K562 (cell line): ENCODE data around the gene AK2. TPM values are rescaled to one million over a fixed set of nuclear protein-coding genes. Genes with fewer than 3 reads are reported as not detected.

Source experiments
- CUX1 ChIP-seq: fragments of 200-800 bp; sonication (Bioruptor generic); IDR thresholded peaks from 2 replicates; pipeline ENCODE4 v1.6.1; 2016; ENCODE audit warnings: missing genetic modification characterization, missing compliant biosample characterization
- DEAF1 ChIP-seq: fragments of 450-650 bp; formaldehyde crosslinking; IDR thresholded peaks from 2 replicates; pipeline ENCODE4 v1.4.0; 2020; ENCODE audit warnings: mild to moderate bottlenecking, moderate library complexity
- POLR2B ChIP-seq: fragments of 450-650 bp; IDR thresholded peaks from 2 replicates; pipeline ENCODE4 v1.6.1; 2018; ENCODE audit warnings: low read depth; ENCODE audit not compliant: partially characterized antibody
- SRF ChIP-seq, 2 experiments: fragments of 250-450, 450-650 bp in 1 of 2; sonication (Bioruptor Pico) in 1 of 2; sonication (generic) in 1 of 2; formaldehyde crosslinking; IDR thresholded peaks; 2 replicates each; pipeline versions ENCODE4 v1.5.0 to v1.5.1; 2020 to 2022; ENCODE audit warnings: mild to moderate bottlenecking in 1 of 2, missing genetic modification reagents in 1 of 2
- TOE1 ChIP-seq, 2 experiments: fragments of 450-650 bp in 1 of 2; sonication (generic) in 1 of 2; formaldehyde crosslinking in 1 of 2; IDR thresholded peaks; 2 replicates each; pipeline versions ENCODE4 v1.7.1 to v1.8.0; 2016 to 2022; ENCODE audit warnings: borderline replicate concordance in 2 of 2, mild to moderate bottlenecking in 2 of 2, antibody characterized with exemption in 1 of 2, inconsistent platforms in 1 of 2, low read depth in 1 of 2, missing genetic modification reagents in 1 of 2, moderate library complexity in 1 of 2
- ZNF407 ChIP-seq: fragments of 450-650 bp; IDR thresholded peaks from 2 replicates; pipeline ENCODE4 v1.6.1; 2016; ENCODE audit warnings: low read depth
- ZNF507 ChIP-seq: conservative IDR thresholded peaks from 2 replicates; pipeline ENCODE4 v1.6.1; 2017; ENCODE audit warnings: missing genetic modification characterization, missing compliant biosample characterization
- ZNF583 ChIP-seq: fragments of 250-450 bp; sonication (Bioruptor Pico); IDR thresholded peaks from 2 replicates; pipeline ENCODE4 v1.4.0; 2020
- polyA plus RNA-seq, 8 experiments: library from polyadenylated mRNA; depleted of rRNA in 4 of 8; stranded (reverse) in 5 of 8; unstranded in 3 of 8; fragments of >200 nt; fragmentation: Nextera tagmentation in 2 of 8; fragmentation: Illumina TruSeq in 1 of 8; extraction: Ambion mirVana in 2 of 8; extraction: Trizol in 1 of 8; gene quantifications; 2 replicates each; pipeline versions ENCODE4 v1.2.1 to v1.2.3, GENCODE V29; 2011 to 2014; ENCODE audit warnings: inconsistent platforms in 1 of 8, missing spikeins in 1 of 8
- total RNA-seq, 7 experiments: library from RNA; depleted of rRNA in 6 of 7; stranded (reverse); fragments of >200 nt in 6 of 7; fragmentation: Illumina TruSeq in 2 of 7; extraction: Trizol in 2 of 7; gene quantifications; 2 replicates each; pipeline versions ENCODE4 v1.2.1 to v1.2.3, GENCODE V29; 2011 to 2021; ENCODE audit warnings: low replicate concordance in 1 of 7

AK2 gene
- total and polyA plus RNA-seq, 9 of the 15 experiments (the other 6 are each of a cell fraction or from before 2014, with no cell fraction given) = 105 to 1,050 (median 509) TPM

- peak in 1 of 2 experiments; percentile 77; a peak in 2 of 4 replicates for TF ChIP-seq SRF (CRISPR knock-in tag; IDR thresholded peaks at IDR 0.05)
- no peak for TF ChIP-seq ZNF507 (tag)
- no peak for TF ChIP-seq ZNF407
- TF ChIP-seq ZNF583 (CRISPR knock-in tag) = 0 out of 2 replicates have a peak, but pooled peaks have one; percentile 46
- TF ChIP-seq CUX1 = no peak
- peak; percentile 29; the same call in 1 of the 2 replicates for TF ChIP-seq TOE1 (IDR thresholded peaks at IDR 0.05; ENCODE audit: borderline replicate concordance)
- TF ChIP-seq TOE1 (CRISPR knock-in tag; IDR thresholded peaks at IDR 0.05; ENCODE audit: borderline replicate concordance, low read depth) = no peak
- peak; percentile 83 for TF ChIP-seq POLR2B
- TF ChIP-seq DEAF1 = peak; percentile 42; the same call in 1 of the 2 replicates
Measured at GRCh38 chr1:32964461-32965250, 72.0 kb downstream of the AK2 start, which contains the start of gene RNF19B (continued).
